GM12865 (cell line): ENCODE results near the gene CACNA1C.

Source experiments
- DNase-seq: peaks from one replicate; pipeline ENCODE4 v3.0.0; 2010; ENCODE audit warnings: low read depth
- H3K4me3 ChIP-seq: 2 replicates; pipeline ENCODE4 v1.5.1; 2011; ENCODE audit warnings: mild to moderate bottlenecking, low read depth, low read length, control low read depth
- CTCF ChIP-seq: IDR thresholded peaks from 2 replicates; pipeline ENCODE4 v1.5.1; 2011; ENCODE audit warnings: low read length, control low read depth, low read depth, inconsistent platforms; ENCODE audit not compliant: insufficient read depth; ENCODE audit errors: missing control alignments

The CACNA1C gene

GRCh38 chr12:2242216-2242615, 189.4 kb downstream of the CACNA1C start:
- no peak overlapping the region for H3K4me3 ChIP-seq
- no peak for TF ChIP-seq CTCF
- no peak for DNase-seq

- TF ChIP-seq CTCF: no peak
- H3K4me3 ChIP-seq: no peak overlapping the region
- DNase-seq: no peak
Observed at GRCh38 chr12:2242816-2243215, 190.0 kb downstream of the CACNA1C start.

GRCh38 chr12:2243275-2243674, 190.5 kb downstream of the CACNA1C start:
- no peak overlapping the region for H3K4me3 ChIP-seq
- TF ChIP-seq CTCF: no peak
- no peak for DNase-seq

GRCh38 chr12:2244013-2244861, 191.4 kb downstream of the CACNA1C start:
- DNase-seq: no peak
- TF ChIP-seq CTCF: no peak
- no peak overlapping the region for H3K4me3 ChIP-seq

- TF ChIP-seq CTCF: no peak
- no peak for DNase-seq
- no peak overlapping the region for H3K4me3 ChIP-seq
Observed at GRCh38 chr12:2246358-2246757, 193.6 kb downstream of the CACNA1C start.

GRCh38 chr12:2247120-2247519, 194.3 kb downstream of the CACNA1C start:
- H3K4me3 ChIP-seq: no peak overlapping the region
- DNase-seq: no peak
- TF ChIP-seq CTCF: no peak

- no peak overlapping the region for H3K4me3 ChIP-seq
- no peak for TF ChIP-seq CTCF
- no peak for DNase-seq
Observed at GRCh38 chr12:2247596-2247995, 194.8 kb downstream of the CACNA1C start.
